ENCODE data around the gene GIMAP4.
"Not testable (repeated sequence)": the region's sequence is repeated elsewhere in the genome, so short reads cannot be mapped to it uniquely, and the experiment has no call there.

Gene GIMAP4

DNA sequence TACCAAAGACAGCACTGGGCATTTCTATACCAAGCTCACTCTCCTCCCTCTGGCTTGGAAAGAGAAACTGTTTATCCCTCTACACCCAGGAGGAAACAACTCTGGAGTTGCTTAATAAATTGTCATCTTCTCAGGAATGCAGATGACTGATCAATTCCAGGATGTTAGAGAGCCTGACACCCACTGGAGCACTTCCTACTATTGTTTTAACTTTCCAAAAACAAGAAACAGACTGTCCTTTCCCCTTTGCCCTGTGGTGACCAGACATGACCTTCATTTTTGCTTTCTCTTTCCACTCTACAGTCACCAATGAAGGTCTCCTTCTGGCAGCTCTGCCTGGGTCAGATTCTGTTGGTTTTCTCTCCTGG is 19.6 kb downstream of the GIMAP4 start:
- POLR2A ChIA-PET, result no interaction called here
- no peak overlapping the region for H3K4me3 ChIP-seq (ENCODE audit: low read depth, low read length)
- DNase-seq (ENCODE audit: low read depth, low spot score), result no peak
- CTCF ChIA-PET, result no interaction called here
- TF ChIP-seq, protein P1, sequence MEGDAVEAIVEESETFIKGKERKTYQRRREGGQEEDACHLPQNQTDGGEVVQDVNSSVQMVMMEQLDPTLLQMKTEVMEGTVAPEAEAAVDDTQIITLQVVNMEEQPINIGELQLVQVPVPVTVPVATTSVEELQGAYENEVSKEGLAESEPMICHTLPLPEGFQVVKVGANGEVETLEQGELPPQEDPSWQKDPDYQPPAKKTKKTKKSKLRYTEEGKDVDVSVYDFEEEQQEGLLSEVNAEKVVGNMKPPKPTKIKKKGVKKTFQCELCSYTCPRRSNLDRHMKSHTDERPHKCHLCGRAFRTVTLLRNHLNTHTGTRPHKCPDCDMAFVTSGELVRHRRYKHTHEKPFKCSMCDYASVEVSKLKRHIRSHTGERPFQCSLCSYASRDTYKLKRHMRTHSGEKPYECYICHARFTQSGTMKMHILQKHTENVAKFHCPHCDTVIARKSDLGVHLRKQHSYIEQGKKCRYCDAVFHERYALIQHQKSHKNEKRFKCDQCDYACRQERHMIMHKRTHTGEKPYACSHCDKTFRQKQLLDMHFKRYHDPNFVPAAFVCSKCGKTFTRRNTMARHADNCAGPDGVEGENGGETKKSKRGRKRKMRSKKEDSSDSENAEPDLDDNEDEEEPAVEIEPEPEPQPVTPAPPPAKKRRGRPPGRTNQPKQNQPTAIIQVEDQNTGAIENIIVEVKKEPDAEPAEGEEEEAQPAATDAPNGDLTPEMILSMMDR (IDR thresholded peaks at IDR 0.05; ENCODE audit: insufficient read depth, low read length, missing control alignments), result no peak

DNA sequence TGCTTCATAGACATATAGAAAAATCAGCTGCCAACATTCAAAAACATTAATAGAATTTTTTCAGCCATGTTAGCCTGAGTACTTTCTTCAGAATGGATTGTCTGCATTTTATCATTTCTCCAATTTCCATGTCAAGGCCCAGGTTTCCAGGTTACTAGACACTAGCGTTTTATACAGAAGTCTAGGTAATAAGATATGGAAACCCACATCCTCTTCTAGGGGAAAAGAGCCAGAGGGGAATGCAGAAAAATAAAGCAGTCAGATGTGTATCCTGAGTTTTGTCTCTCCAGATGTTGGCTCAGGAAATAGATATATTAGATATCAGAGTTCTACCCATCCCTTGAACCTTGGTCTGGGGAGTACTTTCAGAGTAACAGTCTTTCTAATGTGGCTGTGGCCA is 20.4 kb downstream of the GIMAP4 start:
- CTCF ChIA-PET, result no interaction called here
- DNase-seq (ENCODE audit: low read depth, low spot score), result no peak

DNA sequence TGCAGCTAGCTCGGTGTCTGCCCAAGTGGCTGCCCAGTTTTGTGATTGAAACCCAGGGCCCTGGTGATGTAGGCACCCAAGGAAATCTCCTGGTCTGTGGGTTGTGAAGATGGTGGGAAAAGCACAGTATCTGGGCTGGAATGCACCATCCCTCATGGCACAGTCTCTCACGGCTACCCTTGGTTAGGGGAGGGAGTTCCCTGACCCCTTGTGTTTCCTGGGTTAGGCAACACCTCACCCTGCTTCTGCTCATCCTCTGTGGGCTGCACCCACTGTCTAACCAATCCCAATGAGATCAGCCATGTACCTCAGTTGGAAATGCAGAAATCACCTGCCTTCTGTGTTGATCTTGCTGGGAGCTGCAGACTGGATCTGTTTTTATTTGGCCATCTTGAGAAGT is 27.6 kb downstream of the GIMAP4 start:
- TF ChIP-seq, protein P1 (IDR thresholded peaks at IDR 0.05; ENCODE audit: insufficient read depth, low read length, missing control alignments), result no peak
- POLR2A ChIA-PET, result no interaction called here
- CTCF ChIA-PET, result no interaction called here

More for the DNA sequence above, 20.4 kb downstream of the GIMAP4 start:
- POLR2A ChIA-PET, result no interaction called here
- TF ChIP-seq, protein P1 (IDR thresholded peaks at IDR 0.05; ENCODE audit: insufficient read depth, low read length, missing control alignments), result no peak
- no peak overlapping the region for H3K4me3 ChIP-seq (ENCODE audit: low read depth, low read length)

DNA sequence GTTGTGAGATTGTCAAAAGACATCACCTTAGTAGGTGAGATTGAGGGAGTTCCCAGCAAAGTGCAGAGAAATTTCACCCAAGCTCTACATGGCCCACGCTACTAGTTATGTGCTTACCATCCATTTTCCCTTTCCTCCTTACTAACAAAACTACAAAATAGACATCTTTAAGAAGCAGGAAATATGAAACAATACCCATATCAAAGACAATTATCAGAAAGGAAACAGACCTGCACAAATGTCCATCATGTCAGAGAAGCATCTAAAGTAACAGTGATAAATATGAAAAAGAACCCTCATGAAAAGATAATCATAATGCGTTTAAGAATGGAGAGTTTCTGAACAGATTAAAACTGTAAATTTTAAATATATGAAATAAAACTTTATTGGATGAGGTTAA is 28.2 kb downstream of the GIMAP4 start:
- ChIA-PET POLR2A (no interaction called here), CTCF (no interaction called here)
- no peak for DNase-seq (ENCODE audit: low read depth, low spot score)
- TF ChIP-seq, protein P1 (IDR thresholded peaks at IDR 0.05; ENCODE audit: insufficient read depth, low read length, missing control alignments), result no peak
- no peak overlapping the region for H3K4me3 ChIP-seq (ENCODE audit: low read depth, low read length)

More for the DNA sequence above, 27.6 kb downstream of the GIMAP4 start:
- no peak for DNase-seq (ENCODE audit: low read depth, low spot score)
- no peak overlapping the region for H3K4me3 ChIP-seq (ENCODE audit: low read depth, low read length)

DNA sequence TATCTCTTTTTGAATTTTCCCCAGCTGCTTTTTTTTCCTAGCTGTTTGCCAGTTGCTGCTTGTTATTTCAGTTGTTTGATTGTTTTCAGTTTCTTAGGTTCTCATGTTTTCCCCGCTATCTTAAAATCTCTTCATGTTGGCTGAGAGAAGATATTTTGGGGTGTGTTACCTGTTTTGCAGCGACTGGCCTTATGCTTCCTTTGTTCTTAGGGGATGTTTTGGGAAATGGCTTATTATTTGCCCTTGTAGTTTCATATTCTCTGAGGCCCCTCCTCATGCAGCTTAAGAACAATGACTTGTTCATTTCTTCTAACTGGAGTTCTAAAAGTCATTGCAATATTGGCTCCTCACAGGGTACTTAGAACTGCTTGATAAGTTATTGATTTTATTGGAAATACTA is 36.4 kb downstream of the GIMAP4 start:
- POLR2A ChIA-PET; DNase-seq (ENCODE audit: low read depth, low spot score); CTCF ChIA-PET; H3K4me3 ChIP-seq (ENCODE audit: low read depth, low read length): not testable (repeated sequence)

DNA sequence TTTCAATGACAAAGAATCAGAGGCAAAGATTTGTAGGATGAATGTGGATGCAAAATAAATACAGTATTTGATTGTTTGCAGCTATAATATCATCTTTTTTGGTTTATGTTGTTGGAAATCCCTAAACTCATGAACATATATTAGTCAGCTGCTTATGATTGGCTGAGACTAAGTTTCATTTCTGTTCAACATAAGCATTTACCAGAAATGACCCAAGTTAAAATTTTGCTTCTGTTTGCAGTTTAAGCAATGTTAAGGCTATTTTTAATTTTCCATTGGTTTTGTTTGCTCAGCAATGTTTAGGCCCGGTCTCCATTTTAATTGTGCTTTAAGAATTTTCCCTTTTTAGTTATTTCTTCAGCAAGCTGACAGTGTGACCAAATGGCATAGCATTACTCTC is 43.0 kb downstream of the GIMAP4 start:
- TF ChIP-seq, protein P1 (IDR thresholded peaks at IDR 0.05; ENCODE audit: insufficient read depth, low read length, missing control alignments), result no peak
- no peak for DNase-seq (ENCODE audit: low read depth, low spot score)
- no peak overlapping the region for H3K4me3 ChIP-seq (ENCODE audit: low read depth, low read length)
- ChIA-PET POLR2A (no interaction called here), CTCF (no interaction called here)

DNA sequence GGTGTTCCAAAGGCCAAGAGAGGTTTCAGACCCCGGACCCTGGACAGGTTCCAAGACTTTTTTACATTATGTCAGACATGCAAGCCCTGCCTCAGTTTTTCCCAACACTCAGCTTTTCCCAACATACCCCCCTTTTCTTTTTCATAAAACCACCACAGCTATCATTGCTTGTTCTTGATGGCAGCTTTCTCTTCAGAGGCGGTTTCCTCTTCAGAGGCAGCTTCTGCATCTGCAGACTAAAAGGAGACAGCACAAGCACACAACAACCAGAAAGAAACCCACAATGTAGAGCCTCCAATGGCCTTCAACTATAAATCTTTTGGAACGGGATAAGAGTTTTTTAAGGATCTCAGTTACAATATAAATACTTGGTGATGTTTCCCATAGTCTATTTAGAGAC is 45.7 kb downstream of the GIMAP4 start:
- POLR2A ChIA-PET, result no interaction called here
- TF ChIP-seq, protein P1 (IDR thresholded peaks at IDR 0.05; ENCODE audit: insufficient read depth, low read length, missing control alignments), result no peak
- CTCF ChIA-PET, result no interaction called here
- H3K4me3 ChIP-seq (ENCODE audit: low read depth, low read length), result no peak overlapping the region
- DNase-seq (ENCODE audit: low read depth, low spot score), result no peak

All from AG04449 (cell line).